ENCODE data around the gene FAM53B. TPM values are rescaled to one million over a fixed set of nuclear protein-coding genes. Genes with fewer than 3 reads are reported as not detected.
A peak's percentile ranks its signal among the peaks of the same experiment; 100 is the strongest.

The FAM53B gene
- total RNA-seq, 1 donor from 2014 or later = 48.0 TPM

DNA sequence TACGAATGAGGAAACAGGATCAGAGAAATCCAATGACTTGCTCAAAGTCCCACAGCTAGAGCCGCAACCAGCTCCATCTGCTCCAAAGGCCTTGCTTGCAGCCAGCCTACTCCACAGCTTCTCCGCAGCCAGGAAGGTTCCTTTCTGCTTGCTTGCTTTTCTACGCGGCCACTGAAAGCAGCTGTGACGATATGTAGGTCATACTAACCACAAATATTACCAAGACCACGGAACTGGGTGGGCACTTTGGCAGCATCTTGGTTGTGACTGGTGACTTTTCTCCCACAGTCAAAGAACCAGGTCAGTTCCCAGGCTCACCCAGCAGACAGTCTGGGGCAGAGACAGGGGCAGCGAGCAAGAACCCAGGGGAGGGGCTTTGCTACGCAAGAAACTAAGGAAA, 86.4 kb downstream of the FAM53B start:
- DNase-seq (ENCODE audit: low spot score) = no peak
- intact Hi-C loops (cut with DNase I) = no loop called here
- ATAC-seq = peak; percentile 53

DNA sequence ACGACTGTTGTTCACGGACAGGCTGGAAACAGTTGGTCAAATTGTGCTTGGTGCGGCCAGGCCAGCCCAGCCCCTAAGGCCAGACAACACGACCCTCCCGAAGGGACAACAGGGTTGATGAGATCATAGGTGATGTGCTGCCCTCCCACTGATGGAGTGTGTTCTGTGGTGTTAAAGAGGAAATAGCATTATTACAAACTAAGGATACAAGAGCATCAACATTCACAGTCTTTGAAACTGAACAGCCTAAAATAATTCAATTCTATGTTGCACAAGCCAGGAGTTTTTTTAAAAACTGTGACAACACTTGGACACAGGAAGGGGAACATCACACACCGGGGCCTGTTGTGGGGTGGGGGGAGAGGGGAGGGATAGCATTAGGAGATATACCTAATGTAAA, 87.6 kb downstream of the FAM53B start:
- ATAC-seq (no peak), DNase-seq (ENCODE audit: low spot score) (no peak)
- intact Hi-C loops (cut with DNase I) = no loop called here

DNA sequence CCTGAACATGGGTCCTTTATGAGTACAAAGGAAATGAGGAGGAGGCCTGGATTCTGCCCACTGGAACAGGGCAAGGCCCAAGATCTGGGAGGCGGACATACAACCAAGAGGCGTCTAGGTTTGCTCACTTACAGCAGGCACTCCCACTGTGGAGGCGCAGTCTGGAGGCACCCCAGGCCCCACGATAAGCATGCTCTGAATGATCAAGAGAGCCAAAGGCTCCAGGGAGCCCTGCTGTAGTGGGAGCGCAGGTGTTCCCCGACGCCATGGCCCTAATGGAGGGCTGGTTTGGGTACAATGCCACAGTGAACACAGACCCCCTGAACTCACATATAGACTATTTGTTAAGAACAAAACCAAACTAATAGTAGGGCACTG, 88.1 kb downstream of the FAM53B start:
- ATAC-seq (no peak), DNase-seq (ENCODE audit: low spot score) (no peak)
- intact Hi-C loops (cut with DNase I) = no loop called here

- DNase-seq (ENCODE audit: low spot score) (no peak), ATAC-seq (no peak)
- intact Hi-C loops (cut with DNase I) = no loop called here
Measured at GRCh38 chr10:124655191-124656112, 88.7 kb downstream of the FAM53B start.

DNA sequence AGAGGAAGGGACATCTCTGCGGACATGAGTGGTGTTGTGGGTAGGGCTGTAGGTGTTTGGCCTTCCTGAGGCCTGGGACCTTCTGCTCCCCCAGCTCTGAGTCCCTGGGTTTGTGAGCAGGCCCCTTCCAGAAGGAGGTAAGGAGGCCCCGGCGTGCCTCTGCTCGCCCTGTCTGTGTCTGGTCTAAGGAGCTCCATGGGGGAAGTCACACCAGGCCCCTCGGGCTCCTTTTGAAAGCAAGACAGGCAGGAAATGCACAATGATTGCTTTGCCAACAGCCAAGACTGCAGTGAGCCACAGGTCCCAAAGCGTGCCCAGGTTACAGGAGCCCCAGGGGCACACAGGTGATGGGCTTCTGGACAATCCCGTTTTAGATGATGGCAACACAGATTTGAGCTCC, 89.5 kb downstream of the FAM53B start:
- ATAC-seq = no peak
- DNase-seq (ENCODE audit: low spot score) = no peak
- intact Hi-C loops (cut with DNase I) = no loop called here

- ATAC-seq = peak; percentile 19
- no peak for DNase-seq (ENCODE audit: low spot score)
- intact Hi-C loops (cut with DNase I) = no loop called here
Measured at GRCh38 chr10:124653811-124654651, 90.1 kb downstream of the FAM53B start.

- ATAC-seq = no peak
- intact Hi-C loops (cut with DNase I) = no loop called here
- no peak for DNase-seq (ENCODE audit: low spot score)
Measured at GRCh38 chr10:124653311-124653710, 90.9 kb downstream of the FAM53B start.

DNA sequence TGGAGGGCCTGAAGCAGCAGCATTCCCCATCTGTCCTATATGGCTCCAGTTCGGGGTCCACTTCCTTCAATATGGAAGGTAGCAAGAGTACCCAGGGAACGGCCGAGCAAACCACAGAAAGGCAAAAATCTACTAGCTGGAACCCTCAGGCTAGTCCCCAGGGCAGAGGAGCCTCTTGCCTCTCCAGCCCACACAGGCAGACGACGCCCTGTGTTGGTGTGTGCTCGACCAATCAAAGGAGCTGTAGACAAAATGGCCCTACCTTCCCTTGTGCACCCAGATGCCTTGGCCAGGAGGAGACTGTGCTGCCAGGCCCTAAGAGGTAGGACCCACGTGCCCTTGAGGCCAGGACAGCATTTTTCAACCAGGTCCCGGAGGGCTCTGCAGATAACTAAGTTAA, 91.5 kb downstream of the FAM53B start:
- ATAC-seq (no peak), DNase-seq (ENCODE audit: low spot score) (no peak)
- intact Hi-C loops (cut with DNase I) = no loop called here

- ATAC-seq = no peak
- no peak for DNase-seq (ENCODE audit: low spot score)
- intact Hi-C loops (cut with DNase I) = no loop called here
Measured at GRCh38 chr10:124652200-124652599, 92.0 kb downstream of the FAM53B start.

DNA sequence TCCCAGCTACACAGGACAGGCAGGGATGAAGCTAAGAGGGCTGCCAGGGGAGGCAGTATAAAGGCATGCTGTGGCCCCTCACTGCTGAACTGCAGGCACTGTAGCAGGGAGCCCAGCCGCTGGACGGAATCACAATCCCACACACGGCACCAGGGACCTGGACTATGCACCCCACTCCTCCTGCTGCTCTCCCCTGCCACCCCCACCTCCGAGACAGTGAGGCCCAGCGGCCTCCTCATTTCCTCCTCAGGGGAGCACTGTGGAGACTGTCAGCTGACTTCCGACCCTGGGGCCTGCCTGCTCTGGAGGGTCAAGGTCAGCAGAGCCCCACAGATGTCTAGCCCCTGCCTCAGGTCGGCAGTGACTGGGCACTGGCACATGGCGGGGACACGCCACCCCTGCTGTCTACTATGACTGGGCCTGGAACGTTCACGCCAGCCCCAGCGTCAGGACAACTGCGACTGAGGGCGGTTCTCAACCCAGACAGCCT, 92.7 kb downstream of the FAM53B start:
- intact Hi-C loops (cut with DNase I) = no loop called here
- no peak for DNase-seq (ENCODE audit: low spot score)
- ATAC-seq = no peak

DNA sequence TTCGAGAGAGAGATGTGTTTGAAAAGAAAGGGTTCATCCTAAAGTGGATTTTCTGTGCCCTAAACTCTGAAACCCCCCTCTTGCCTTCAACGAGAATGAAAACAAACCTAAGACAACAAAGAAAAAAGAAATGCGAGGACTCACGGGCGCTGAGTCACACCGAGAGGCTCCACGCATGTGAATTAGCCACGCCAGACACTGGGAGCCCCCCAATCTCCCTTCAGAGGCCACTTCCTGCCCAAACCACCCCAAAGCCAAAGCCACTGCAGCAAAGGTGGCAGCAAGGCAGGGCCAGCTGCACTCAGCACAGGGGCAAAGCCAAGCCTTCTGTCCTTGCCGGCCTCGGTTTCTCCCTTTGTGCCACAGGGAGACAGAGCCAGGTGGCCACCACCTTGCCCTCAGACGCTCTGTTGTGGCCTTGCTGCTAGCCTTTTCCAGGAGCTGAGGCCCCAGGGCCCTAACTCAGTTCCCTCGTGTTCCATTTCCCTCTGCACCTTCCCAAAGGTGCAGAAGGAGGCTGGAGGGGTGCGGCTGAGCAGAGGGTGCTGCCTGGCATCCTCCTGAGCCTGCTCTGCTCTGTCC, 93.3 kb downstream of the FAM53B start:
- ATAC-seq = no peak
- DNase-seq (ENCODE audit: low spot score) = no peak
- intact Hi-C loops (cut with DNase I) = no loop called here

DNA sequence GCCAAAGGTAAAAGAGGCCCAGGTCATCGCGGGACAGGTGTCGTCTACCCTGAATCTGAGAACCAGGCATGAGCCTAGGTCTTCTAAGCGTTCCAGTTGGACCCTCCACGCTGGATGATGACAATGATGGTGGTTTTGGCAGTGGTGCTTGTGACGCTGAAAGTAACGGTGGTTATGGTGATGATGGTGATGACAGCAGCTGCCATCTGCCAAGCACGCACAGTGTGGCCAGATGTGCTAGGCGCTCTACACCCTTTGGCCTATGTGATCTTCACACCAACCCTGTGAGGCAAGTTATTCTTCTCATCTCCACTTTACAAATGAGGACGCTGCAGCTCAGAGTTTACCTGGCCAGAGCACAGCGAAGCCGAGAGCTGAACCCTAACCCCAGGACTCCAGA, 93.9 kb downstream of the FAM53B start:
- ATAC-seq = no peak

GRCh38 chr10:124649214-124649613, 95.0 kb downstream of the FAM53B start:
- DNase-seq (ENCODE audit: low spot score) (no peak), ATAC-seq (peak; percentile 14)
- intact Hi-C loops (cut with DNase I) = no loop called here

More for the DNA sequence above, 93.9 kb downstream of the FAM53B start:
- DNase-seq (ENCODE audit: low spot score) = no peak
- intact Hi-C loops (cut with DNase I) = no loop called here

DNA sequence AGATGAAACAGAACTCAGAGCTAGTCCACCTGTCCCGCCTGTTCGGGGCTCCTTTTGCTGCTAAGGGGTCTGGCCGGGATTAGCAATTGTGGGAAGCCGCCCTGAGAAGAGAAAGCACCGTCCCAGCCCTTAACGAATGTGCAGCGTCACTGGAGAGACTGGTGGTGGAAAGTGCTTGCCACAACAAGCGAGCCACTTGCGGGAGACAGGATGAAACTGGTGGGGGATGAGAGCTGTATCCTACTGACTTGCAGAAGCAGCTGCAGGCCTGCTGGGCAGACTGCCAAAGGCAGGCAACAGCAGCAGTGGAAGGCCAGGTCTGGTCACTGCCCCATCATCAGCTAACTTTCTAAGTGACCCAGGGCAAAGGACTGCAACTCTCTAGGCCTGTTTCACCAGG, 95.4 kb downstream of the FAM53B start:
- intact Hi-C loops (cut with DNase I) = no loop called here
- ATAC-seq (peak; percentile 59), DNase-seq (ENCODE audit: low spot score) (peak; percentile 81)

DNA sequence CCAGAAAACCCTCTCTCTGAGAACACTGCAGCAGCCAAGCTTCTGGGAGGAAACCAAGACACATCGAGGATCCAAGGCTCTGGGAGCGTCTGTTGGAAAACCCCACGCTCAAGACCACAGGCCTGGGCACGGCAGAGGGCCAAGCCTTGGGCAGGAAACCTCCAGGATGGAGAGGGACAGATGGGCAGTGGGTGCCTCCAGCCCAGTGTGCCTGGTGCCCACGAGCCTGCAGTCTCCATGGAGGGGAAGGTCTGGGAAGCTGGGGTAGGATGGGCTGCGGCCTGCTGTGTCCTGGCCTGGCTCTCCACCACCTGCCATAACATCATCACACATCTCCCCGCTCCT, 96.1 kb downstream of the FAM53B start:
- DNase-seq (ENCODE audit: low spot score) (no peak), ATAC-seq (no peak)
- intact Hi-C loops (cut with DNase I) = no loop called here

- DNase-seq (ENCODE audit: low spot score) (no peak), ATAC-seq (peak; percentile 65)
- intact Hi-C loops (cut with DNase I) = no loop called here
Measured at GRCh38 chr10:124647421-124648130, 96.6 kb downstream of the FAM53B start.

- intact Hi-C loops (cut with DNase I) = no loop called here
- ATAC-seq (peak; percentile 61), DNase-seq (ENCODE audit: low spot score) (peak; percentile 90)
Measured at GRCh38 chr10:124646483-124647352, 97.5 kb downstream of the FAM53B start.

GRCh38 chr10:124645467-124646095, 98.6 kb downstream of the FAM53B start:
- intact Hi-C loops (cut with DNase I) = no loop called here
- DNase-seq (ENCODE audit: low spot score) = no peak
- no peak for ATAC-seq
